UCSD-AML1 (cell line): ENCODE measurements around the gene DENND2D.

Experiments used
- DNase-seq: peaks from one replicate; lab custom pipeline; 2025; ENCODE audit not compliant: unreplicated experiment; lab: John Stamatoyannopoulos, UW

DENND2D gene

DNA sequence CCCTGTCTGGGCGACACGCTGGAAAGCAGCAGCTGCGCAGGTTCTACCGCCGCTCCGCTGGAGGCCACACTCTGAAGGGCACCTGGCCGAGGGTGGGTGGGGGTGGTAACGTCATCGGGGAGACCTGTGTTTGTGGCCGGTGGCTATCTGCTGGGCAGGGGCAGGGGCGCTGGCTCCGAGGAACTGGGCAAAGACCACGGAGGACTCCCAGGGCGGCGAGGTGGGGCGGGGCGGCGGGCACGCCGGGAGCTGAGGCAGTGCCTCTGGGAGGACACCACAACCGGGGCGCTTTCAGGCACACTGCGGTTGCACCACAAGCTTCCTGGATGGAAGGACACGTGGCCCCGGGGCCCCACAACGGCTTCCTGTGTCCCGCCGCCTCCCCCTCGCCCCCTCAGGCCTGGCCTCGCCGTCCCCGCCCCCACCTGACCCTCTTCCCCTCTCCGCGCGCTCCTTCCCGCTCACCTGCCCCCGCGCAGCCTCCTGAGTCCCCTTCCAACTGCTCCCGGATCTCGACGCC is 3.3 kb upstream of the DENND2D start:
- peak; percentile 92 for DNase-seq

DNA sequence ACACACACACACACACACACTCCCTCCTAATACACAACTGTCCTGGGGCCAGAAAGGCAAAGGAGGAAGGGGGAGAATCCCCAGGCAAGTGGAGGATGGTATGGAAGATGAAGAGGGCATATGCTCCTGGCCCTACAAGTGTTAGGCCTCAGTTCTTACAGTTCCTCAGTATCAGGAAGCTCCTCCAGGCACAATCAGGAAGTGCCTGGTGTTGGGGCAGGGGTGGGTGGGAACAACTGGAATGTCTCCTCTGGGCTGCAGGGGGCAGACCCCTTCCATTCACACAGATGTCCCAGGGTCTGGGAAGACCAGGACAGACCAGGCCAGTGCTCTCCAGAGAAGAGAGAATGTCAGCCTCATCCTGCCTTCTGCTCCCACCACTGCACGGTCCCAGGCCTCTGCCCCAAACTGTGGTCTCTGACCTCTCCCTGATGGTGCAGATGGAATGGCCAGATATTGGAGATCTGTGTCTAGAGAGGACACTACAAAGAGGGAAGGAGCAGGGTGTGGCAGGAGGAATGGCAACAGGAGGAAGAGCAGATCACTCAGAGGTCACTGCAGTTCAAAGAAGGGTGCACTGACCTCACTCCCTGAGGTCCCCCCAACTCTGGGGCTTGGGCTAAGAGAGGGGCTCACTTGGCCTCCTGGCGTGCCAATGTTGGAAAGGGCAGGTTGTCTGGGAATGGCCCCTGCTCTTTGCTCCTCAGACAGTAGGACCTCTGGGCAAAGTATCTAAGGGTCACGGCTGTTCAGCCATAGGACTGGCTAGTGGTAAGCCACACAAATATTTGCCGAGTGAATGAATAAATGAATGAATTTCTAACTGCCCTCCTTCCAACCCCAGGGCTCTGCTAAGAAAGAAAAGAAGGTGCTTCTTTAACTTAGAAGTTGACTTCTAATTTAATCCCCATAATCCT is 2.5 kb upstream of the DENND2D start:
- DNase-seq: peak; percentile 54

- DNase-seq: no peak
These were observed 1.9 kb upstream of the DENND2D start for GRCh38 chr1:111202366-111202706.

DNA sequence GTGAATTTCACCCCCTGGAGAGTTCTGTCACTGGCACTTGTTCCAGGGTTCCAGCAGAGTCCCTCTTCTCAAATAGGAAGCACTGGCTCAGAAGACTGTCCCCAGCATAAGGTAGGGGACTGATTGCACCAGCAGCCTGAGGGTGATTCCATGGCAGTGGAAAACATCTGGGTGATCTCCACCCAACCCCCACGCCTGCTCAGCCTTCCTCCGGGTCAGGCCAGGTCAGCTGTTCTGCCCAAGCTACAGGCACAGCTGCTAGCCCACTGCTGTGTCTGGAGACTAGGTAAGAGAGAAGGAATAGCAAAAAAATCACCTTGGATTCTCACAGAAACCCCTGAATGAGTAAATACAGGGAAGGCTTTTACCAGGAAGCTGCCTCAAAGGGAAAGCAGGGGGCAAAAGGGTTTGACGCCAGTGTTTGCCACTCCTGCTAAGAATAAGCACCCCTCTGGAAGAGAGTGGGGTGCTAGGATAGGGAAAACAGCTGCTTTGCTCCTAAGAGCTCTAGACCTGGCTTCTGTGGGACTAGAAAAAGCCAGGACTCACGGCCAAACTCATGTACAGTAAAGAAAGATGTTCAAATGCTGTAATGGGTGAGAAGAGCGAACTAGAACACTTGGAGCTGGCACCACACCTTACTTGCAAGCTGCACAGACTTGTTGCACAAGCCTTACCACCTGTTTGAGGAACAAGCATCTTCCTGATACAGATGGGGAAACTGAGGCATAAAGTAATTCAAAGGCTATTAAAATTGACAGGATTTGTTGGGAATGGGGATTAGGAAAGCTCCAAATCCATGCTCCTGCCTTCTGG is 1.0 kb upstream of the DENND2D start:
- DNase-seq: no peak

DNA sequence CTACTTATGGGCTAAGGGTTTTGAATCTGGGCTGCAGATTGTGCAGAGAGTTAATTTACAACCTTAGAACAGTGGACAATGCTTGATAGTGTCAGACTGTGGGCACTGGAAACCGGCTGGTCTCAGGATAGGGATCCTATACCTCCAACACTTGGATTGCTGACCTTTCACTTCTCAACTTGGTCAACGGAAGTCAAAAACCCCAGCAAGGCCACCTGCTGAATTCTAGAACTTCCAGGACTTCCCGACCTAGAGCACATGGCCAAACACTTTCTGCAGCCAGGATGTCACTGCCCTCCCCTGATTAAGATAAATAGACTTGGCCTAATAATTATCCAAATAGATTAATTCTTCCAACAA is 336 bp upstream of the DENND2D start:
- no peak for DNase-seq

DNA sequence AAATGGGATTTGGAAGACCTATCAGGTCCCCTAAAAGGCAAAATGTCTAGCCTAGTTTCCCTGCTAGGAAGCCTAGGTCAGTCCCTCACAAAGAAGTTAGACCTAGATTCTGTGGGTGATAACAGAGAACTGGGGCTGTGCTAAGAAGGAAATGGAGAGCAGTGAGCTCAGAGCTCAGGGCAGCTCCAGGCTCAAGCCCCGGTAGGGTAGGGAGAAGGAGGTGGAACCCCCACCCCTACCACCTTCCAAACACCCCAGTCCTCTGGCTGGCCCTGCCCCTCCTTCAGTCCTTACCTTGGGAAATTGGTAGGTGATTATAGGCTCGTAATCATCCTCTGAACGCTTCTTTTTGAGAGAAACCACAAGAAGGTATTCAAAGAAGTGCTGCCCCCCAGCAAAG is 1.1 kb downstream of the DENND2D start:
- no peak for DNase-seq

GRCh38 chr1:111198836-111199235 is 1.6 kb downstream of the DENND2D start:
- DNase-seq: no peak

DNA sequence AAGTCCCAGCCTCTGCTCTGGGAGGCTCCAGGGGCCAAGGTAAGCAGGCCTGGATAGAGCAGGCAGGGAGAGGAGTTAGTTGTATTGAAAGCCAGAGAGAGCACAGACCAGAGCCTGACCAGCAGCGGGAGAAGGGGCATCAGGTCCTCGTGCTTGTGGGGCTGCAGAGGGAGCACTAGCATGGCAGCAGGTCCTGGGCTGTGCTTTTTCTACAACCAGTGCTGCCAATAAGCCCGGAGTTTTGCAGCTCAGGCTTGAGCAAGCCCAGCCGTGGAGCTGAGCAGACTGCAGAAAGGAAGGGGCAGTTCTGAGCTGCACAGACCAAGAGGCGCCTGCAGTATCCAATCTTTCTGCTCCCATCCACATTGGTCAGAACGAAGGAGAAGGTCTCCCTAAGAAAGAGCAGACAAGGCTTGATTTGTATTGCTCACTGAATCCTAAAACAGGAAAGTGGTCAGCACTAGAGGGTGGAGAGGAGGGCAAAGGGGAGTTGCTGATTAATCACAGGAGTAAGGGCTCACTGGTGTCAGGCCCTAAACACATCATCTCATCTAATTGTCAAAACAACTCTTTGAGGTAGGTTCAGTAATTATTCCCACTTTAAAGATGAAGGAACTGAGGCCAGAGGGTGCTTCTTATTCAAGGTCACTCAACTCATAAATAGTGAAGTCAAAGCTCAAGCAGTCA is 2.7 kb downstream of the DENND2D start:
- peak; percentile 44 for DNase-seq

- no peak for DNase-seq
These were observed 4.2 kb downstream of the DENND2D start for GRCh38 chr1:111196213-111196612.

GRCh38 chr1:111195002-111195684 is 5.3 kb downstream of the DENND2D start:
- DNase-seq: no peak

DNA sequence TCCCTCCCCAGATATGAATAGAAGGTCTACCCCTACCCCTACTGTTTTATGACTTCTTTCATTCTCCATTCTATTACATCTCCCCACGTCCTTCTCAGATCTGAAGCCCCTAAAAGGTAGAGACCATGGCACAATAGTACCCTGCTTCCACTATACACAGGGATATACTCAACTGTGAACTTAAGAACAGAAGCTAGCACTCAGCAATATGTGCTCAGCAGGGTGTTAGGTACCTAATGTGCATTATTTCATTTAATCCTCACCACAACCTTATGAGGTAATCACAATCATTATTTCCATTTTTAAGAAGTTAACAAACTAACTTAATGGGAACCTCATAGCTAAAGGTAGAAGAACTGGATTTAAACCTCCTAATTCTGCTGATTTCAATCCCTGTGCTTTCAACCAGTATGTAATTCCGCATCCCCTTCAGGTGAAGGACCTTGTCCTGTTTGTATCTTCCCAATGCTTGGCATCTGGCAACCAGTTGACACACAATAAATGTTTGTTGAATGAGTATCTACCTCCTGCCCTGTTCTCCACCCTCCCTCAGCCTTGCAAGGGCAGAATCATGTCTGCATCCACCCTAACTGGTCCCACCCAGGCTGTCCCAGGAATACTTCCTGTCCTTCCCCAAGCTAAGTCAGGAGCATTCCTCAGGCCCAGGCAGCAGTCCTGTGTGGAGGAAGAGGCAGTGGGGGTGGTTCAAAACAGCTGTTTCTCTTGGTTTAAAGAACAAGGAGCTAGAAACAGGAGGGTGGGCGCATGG is 6.5 kb downstream of the DENND2D start:
- DNase-seq: no peak

- DNase-seq: peak; percentile 39
These were observed 7.6 kb downstream of the DENND2D start for GRCh38 chr1:111192658-111193519.

- DNase-seq: no peak
These were observed 8.4 kb downstream of the DENND2D start for GRCh38 chr1:111192074-111192473.

DNA sequence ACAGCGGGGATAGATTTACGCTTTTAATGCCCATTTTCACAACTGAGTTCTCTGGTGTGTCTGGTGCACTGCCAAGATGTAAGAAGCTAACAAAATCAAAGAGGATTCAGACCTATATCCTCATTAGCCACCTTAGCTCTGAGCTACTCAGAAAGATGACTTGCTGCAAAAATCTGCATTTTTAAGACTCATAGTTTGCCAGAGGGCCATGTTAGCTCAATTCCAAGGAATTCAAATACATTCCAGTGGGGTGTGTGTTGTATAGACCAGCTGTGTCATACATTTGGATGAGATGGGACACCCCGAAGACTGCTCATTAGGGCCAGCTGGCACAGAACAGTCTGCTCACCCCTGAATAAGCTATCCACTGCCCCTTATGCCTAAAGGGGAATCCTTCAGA is 8.9 kb downstream of the DENND2D start:
- DNase-seq: no peak

- no peak for DNase-seq
These were observed 9.5 kb downstream of the DENND2D start for GRCh38 chr1:111190931-111191451.

DNA sequence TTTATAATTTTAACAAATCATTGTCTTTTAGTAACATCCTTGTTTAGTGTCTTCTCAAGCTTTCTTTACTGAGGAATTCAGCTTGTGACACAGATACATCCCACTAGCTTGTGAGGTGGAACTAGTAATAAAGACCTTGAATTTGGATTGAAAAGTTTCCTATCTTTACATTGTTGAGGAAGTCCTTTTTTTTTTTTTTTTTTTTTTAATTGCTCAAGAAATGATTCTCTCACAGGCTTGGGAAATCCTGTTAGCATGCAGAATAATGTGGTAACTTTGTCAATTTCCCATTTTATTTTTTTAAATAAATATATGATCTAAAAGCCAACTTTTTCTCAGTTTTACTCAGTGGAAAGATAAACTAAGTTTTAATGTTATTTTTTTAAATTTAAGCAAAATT is 15.8 kb downstream of the DENND2D start:
- DNase-seq: no peak

DNA sequence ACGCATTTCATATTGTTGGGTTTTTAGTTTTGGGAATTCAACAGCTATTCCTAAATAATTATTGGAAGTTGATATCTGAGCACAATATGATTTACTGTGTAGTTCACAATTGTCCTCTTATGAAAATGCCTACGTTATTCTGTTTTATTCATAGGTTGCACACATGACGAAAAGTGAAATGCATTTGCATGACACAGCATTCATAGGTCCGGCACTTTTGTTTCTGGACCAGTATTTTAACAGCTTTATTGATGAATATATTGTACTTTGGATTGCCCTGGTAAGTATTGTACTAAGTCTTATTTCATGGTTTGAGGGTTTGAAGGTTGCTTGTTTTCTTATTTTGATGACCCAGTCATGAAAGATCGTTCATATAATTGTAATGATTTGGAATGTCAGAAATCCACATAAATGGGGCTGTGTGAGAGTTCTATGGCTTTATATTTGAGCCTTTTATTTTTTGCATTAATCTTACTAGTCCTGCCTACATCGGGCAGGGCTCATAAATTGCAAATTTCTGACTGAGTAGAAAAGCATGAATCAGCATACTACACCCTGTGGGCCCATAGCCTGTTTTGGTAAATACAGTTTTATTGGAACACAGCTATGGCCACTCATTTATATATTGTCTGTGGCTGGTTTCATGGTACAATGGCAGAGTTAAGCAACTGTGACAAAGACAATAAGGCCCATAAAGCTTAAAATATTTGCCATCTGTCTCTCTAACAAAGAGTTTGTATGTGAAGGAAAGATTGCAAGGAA is 17.0 kb downstream of the DENND2D start:
- DNase-seq: no peak

DNA sequence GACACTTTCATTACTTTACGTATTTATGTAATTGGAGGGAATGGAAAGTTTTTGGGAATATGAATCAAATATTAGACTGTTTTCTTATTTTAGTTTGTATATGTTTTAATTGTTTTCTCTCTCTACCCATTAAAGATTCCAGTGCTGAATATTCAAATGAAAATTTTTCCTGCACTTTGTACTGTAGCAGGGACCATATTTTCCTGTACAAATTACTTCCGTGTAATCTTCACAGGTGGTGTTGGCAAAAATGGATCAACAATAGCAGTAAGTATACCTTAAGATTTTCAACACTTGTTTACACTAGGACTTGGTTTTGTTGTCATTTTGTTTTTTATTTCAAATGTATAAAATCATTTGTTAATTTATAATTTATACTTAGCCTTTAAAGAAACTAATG is 18.4 kb downstream of the DENND2D start:
- no peak for DNase-seq
